ENCODE data around the gene DZIP3. TPM values are rescaled to one million over a fixed set of nuclear protein-coding genes. Genes with fewer than 3 reads are reported as not detected.
"Not testable (repeated sequence)": the region's sequence is repeated elsewhere in the genome, so short reads cannot be mapped to it uniquely, and the experiment has no call there.

DZIP3 gene
- total and polyA plus RNA-seq, 2 donors (not counting 1 experiment from before 2014, with no cell fraction given) = 6.8 to 11.1 TPM

- DNase-seq (no peak), ATAC-seq (ENCODE audit: low read depth) (no peak)
- no peak overlapping the region for H3K4me3 ChIP-seq (ENCODE audit: control extremely low read depth in 1 of 5, extremely low read depth in 1 of 5, insufficient read depth in 1 of 5, low read depth in 2 of 5, low read length in 4 of 5)
- H3K4me1 Mint-ChIP-seq = peaks cover 12% of the 10 kb centered on the region
- no peaks in the 10 kb centered on the region for H4K20me1 ChIP-seq (ENCODE audit: control insufficient read depth, insufficient read depth, low read length, poor library complexity, severe bottlenecking)
- no peaks in the 10 kb centered on the region for H3K79me2 ChIP-seq (ENCODE audit: control insufficient read depth, insufficient read depth, low read length)
- H3K27me3 Mint-ChIP-seq = no peaks in the 10 kb centered on the region
- no peak overlapping the region for H3K4me2 ChIP-seq (replicated peaks; ENCODE audit: low read depth, low read length, poor library complexity, severe bottlenecking)
- no peak overlapping the region for H3K27ac ChIP-seq (ENCODE audit: low read length in 2 of 2)
- H3K36me3 ChIP-seq (replicated peaks in 1 of 2; ENCODE audit: control extremely low read depth in 1 of 2, control insufficient read depth in 1 of 2, extremely low read depth in 1 of 2, insufficient read depth in 2 of 2, low read length in 1 of 2) = peaks cover 0 to 2% of the 10 kb centered on the region in 2 experiments
- no peak for TF ChIP-seq EZH2 (IDR thresholded peaks at IDR 0.05; ENCODE audit: borderline replicate concordance, insufficient read depth, low read depth, low read length, poor library complexity, severe bottlenecking)
- TF ChIP-seq CTCF (IDR thresholded peaks at IDR 0.05) = no peak
- peaks cover 6 to 8% of the 10 kb centered on the region in 2 donors for H3K4me1 ChIP-seq (ENCODE audit: control insufficient read depth in 2 of 2, insufficient read depth in 2 of 2, low read length in 2 of 2)
- no peaks in the 10 kb centered on the region for H3K9me3 Mint-ChIP-seq (ENCODE audit: insufficient read depth)
- POLR2A ChIA-PET = no interaction called here
- H3K27me3 ChIP-seq (replicated peaks in 1 of 4; ENCODE audit: control extremely low read depth in 1 of 4, control insufficient read depth in 3 of 4, insufficient read depth in 4 of 4, low read length in 3 of 4) = no peaks in the 10 kb centered on the region
- WGBS (ENCODE audit: insufficient coverage) = no CpG with 5 or more reads among the region's 3 CpGs
- no peak overlapping the region for H3K9ac ChIP-seq (ENCODE audit: low read length)
- CTCF ChIA-PET = interaction anchor here (1.1 to 2.2 kb wide), 2 partner anchors 11 to 241 kb away, joined by 8 to 19 read pairs; no protein-coding TSS in a partner anchor
- H2AFZ ChIP-seq (ENCODE audit: insufficient read depth, low read depth, low read length, poor library complexity, severe bottlenecking) = no peak overlapping the region
- no peak overlapping the region for H3K27ac Mint-ChIP-seq
- no peak overlapping the region for H3K4me3 Mint-ChIP-seq
- H3K9me3 ChIP-seq (ENCODE audit: control extremely low read depth in 1 of 3, control insufficient read depth in 2 of 3, insufficient read depth in 1 of 3, low read length in 2 of 3) = no peaks in the 10 kb centered on the region
- intact Hi-C loops (cut with micrococcal nuclease) = no loop called here
Measured at GRCh38 chr3:108673988-108674661, 84.6 kb downstream of the DZIP3 start.

- Mint-ChIP-seq H3K4me3 (no peak overlapping the region), H3K9me3 (ENCODE audit: insufficient read depth) (no peaks in the 10 kb centered on the region), H3K27ac (no peak overlapping the region), H3K27me3 (no peaks in the 10 kb centered on the region), H3K4me1 (peaks cover 2% of the 10 kb centered on the region)
- Histone ChIP-seq H3K4me1 (ENCODE audit: control insufficient read depth in 2 of 2, insufficient read depth in 2 of 2, low read length in 2 of 2) (no peaks in the 10 kb centered on the region), H3K27ac (ENCODE audit: low read length in 2 of 2) (no peak overlapping the region), H4K20me1 (ENCODE audit: control insufficient read depth, insufficient read depth, low read length, poor library complexity, severe bottlenecking) (no peaks in the 10 kb centered on the region), H3K36me3 (replicated peaks in 1 of 2; ENCODE audit: control extremely low read depth in 1 of 2, control insufficient read depth in 1 of 2, extremely low read depth in 1 of 2, insufficient read depth in 2 of 2, low read length in 1 of 2) (peaks cover 0 to 2% of the 10 kb centered on the region in 2 experiments), H2AFZ (ENCODE audit: insufficient read depth, low read depth, low read length, poor library complexity, severe bottlenecking) (no peak overlapping the region), H3K4me3 (ENCODE audit: control extremely low read depth in 1 of 5, extremely low read depth in 1 of 5, insufficient read depth in 1 of 5, low read depth in 2 of 5, low read length in 4 of 5) (no peak overlapping the region), H3K9ac (ENCODE audit: low read length) (no peak overlapping the region), H3K9me3 (ENCODE audit: control extremely low read depth in 1 of 3, control insufficient read depth in 2 of 3, insufficient read depth in 1 of 3, low read length in 2 of 3) (no peaks in the 10 kb centered on the region), H3K79me2 (ENCODE audit: control insufficient read depth, insufficient read depth, low read length) (no peaks in the 10 kb centered on the region), H3K27me3 (replicated peaks in 1 of 4; ENCODE audit: control extremely low read depth in 1 of 4, control insufficient read depth in 3 of 4, insufficient read depth in 4 of 4, low read length in 3 of 4) (no peaks in the 10 kb centered on the region), H3K4me2 (replicated peaks; ENCODE audit: low read depth, low read length, poor library complexity, severe bottlenecking) (no peak overlapping the region)
- 88% methylated on average over 1 of the region's 1 CpG for WGBS (ENCODE audit: insufficient coverage)
- no peak for ATAC-seq (ENCODE audit: low read depth)
- intact Hi-C loops (cut with micrococcal nuclease) = no loop called here
- CTCF ChIA-PET = interaction anchor here (1.3 kb wide), 1 partner anchor 237 kb away, joined by 7 read pairs; no protein-coding TSS in a partner anchor
- POLR2A ChIA-PET = no interaction called here
- TF ChIP-seq EZH2 (IDR thresholded peaks at IDR 0.05; ENCODE audit: borderline replicate concordance, insufficient read depth, low read depth, low read length, poor library complexity, severe bottlenecking) (no peak), CTCF (IDR thresholded peaks at IDR 0.05) (no peak)
- DNase-seq = no peak
Measured at GRCh38 chr3:108677811-108678210, 88.3 kb downstream of the DZIP3 start.

GRCh38 chr3:108692286-108692685 is 102.8 kb downstream of the DZIP3 start:
- H3K4me3 Mint-ChIP-seq; H3K4me2 ChIP-seq (replicated peaks; ENCODE audit: low read depth, low read length, poor library complexity, severe bottlenecking); CTCF ChIA-PET; DNase-seq; intact Hi-C loops (cut with micrococcal nuclease); H3K4me1 Mint-ChIP-seq; H3K27me3 Mint-ChIP-seq; H3K27ac ChIP-seq (ENCODE audit: low read length in 2 of 2); H3K27me3 ChIP-seq (replicated peaks in 1 of 4; ENCODE audit: control extremely low read depth in 1 of 4, control insufficient read depth in 3 of 4, insufficient read depth in 4 of 4, low read length in 3 of 4); H3K4me1 ChIP-seq (ENCODE audit: control insufficient read depth in 2 of 2, insufficient read depth in 2 of 2, low read length in 2 of 2); H4K20me1 ChIP-seq (ENCODE audit: control insufficient read depth, insufficient read depth, low read length, poor library complexity, severe bottlenecking); H3K79me2 ChIP-seq (ENCODE audit: control insufficient read depth, insufficient read depth, low read length); H3K9me3 Mint-ChIP-seq (ENCODE audit: insufficient read depth); H3K4me3 ChIP-seq (ENCODE audit: control extremely low read depth in 1 of 5, extremely low read depth in 1 of 5, insufficient read depth in 1 of 5, low read depth in 2 of 5, low read length in 4 of 5); H3K9me3 ChIP-seq (ENCODE audit: control extremely low read depth in 1 of 3, control insufficient read depth in 2 of 3, insufficient read depth in 1 of 3, low read length in 2 of 3); POLR2A ChIA-PET; H3K9ac ChIP-seq (ENCODE audit: low read length); H3K27ac Mint-ChIP-seq; ATAC-seq (ENCODE audit: low read depth); H2AFZ ChIP-seq (ENCODE audit: insufficient read depth, low read depth, low read length, poor library complexity, severe bottlenecking): not testable (repeated sequence)
- peaks cover 8 to 34% of the 10 kb centered on the region in 2 experiments for H3K36me3 ChIP-seq (replicated peaks in 1 of 2; ENCODE audit: control extremely low read depth in 1 of 2, control insufficient read depth in 1 of 2, extremely low read depth in 1 of 2, insufficient read depth in 2 of 2, low read length in 1 of 2)
- WGBS (ENCODE audit: insufficient coverage) = no CpG with 5 or more reads among the region's 2 CpGs
